NOMO-1 treated with DMSO at 0.1 percent for 48 hours (cell line): ENCODE results near the gene GJA10.

Source experiments
- DNase-seq: peaks from one replicate; lab custom pipeline; 2025; ENCODE audit not compliant: unreplicated experiment; lab: John Stamatoyannopoulos, UW

The GJA10 gene

DNA sequence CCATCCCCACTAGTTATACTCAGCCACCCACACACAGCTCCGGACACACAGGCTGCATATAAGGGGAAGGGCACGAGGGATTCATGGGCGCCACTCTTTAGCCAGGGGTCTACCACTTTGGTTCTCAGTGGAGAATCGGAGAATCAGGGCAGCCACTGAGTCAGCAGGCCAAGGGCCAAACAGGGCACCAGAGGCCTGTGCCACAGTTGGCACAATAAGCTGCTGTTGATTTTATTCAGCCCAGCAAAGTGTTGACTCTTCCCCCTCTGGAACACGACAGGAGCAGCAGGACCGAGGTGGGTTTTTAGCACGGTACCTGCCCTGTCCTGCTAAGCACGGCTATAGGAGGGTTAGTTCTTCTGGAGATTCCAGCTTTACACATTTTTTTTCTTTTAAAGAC is 48.3 kb downstream of the GJA10 start:
- DNase-seq = no peak

DNA sequence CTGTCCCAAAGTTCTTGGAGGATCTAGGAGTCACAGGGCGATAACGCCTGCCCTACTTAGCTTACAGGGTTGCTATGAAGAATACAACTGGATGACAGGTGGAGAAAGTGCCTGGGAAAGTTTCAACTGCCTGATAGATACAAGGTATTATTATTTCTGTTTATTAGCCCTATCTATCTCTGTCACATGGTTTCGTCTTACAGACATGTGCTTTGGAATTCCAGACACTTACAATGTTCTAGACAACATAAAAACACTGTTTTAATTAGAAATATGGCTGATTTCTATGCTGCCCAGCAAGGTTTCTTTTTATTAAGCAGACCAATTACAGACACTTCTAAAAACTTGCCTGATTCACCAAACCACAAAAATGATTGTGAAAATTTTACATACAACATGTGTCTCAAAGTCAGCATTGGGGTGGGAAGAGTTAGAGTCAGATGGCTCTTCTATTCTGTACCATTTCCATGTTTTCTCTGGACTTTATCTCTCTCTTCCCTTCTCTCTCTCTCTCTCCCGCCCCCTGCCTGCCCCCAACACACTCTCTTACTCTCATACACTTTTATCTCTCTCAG is 50.0 kb downstream of the GJA10 start:
- DNase-seq = no peak

DNA sequence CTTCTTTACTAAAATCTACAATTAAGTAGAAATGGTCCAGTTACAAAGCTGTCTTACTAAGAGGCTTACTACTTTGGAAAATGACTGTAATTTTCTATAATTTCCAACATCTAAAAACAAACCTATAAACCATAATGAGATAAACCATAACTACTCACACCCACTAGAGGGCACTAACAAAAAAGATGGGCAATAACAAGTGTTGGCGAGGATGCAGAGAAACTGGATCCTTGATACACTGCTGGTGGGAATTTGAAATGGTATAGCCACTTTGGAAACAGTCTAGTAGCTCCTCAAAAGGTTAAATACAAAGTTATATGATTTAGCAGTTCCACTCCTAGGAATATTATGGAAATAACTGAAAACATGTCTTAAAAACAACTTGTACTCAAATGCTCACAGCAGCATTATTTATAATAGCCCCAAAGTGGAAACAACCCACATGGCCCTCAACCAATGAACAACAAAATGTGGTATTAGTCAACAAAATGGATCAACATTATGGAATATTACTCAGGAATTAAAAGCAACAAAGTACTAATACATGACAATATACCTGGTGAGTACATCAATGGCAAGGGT is 50.6 kb downstream of the GJA10 start:
- no peak for DNase-seq
